ENCODE results near the gene ZFAND3.

- TF ChIP-seq CTCF (IDR thresholded peaks at IDR 0.05) (no peak), POLR2A (IDR thresholded peaks at IDR 0.05) (no peak), EP300 (IDR thresholded peaks at IDR 0.05) (no peak), POLR2AphosphoS5 (IDR thresholded peaks at IDR 0.05) (no peak)
These were observed 366.2 kb downstream of the ZFAND3 start for GRCh38 chr6:38185752-38186151.

Measured in stomach (tissue), 4 donors.